ENCODE data around the gene CDC42BPA. TPM values are rescaled to one million over a fixed set of nuclear protein-coding genes. Genes with fewer than 3 reads are reported as not detected.

The CDC42BPA gene
- total and polyA plus RNA-seq, 2 of the 8 experiments (the other 6 are each of a cell fraction or from before 2014, with no cell fraction given) = 7.1 to 28.5 TPM

DNA sequence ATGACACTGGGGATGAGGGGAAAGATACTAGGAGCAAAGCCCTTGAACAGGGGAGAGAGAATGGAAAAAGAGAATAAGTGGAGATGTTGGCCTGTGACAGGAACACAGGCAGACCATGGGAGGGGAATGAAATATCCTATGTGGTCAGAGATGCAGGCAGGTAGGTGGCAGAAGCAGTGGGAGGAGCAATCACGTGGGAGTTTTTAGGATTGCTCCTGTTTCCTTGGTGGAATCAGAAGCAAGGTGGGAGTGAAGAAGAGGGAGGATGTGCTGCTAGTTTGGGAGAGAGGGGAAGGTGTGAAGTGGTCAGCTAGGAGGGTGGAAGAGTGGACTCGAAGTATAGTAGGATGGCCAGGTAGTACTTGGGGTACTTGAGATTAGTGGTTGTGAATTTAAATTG is 46.4 kb upstream of the CDC42BPA start:
- 83% methylated on average over 2 of the region's 2 CpGs; no CpG with 5 or more reads in 1 of the 2 experiments for WGBS, 2 experiments (ENCODE audit: extremely low coverage in 1 of 2, insufficient coverage in 1 of 2, insufficient read length in 1 of 2, insufficient replicate concordance in 2 of 2, low coverage in 1 of 2, low lambda C conversion rate in 2 of 2, missing lambda C conversion rate in 1 of 2)
- Histone ChIP-seq H3K56ac (replicated peaks; ENCODE audit: insufficient read length, low read depth, low read length) (no peak overlapping the region), H3K9me3 (ENCODE audit: insufficient read depth in 2 of 2, low read depth in 1 of 2, low read length in 1 of 2) (peaks cover 0 to 2% of the 10 kb centered on the region in 2 experiments; a peak in 2 of 4 replicates), H3K23me2 (ENCODE audit: low read depth, low read length) (no peaks in the 10 kb centered on the region), H2AFZ (ENCODE audit: low read length) (no peak overlapping the region), H2BK120ac (replicated peaks; ENCODE audit: low read depth, low read length) (no peak overlapping the region), H2BK20ac (ENCODE audit: low read length) (peak overlapping the region; percentile 15; the same call in 1 of the 2 replicates), H3K4me3 (ENCODE audit: extremely low read depth in 1 of 4, insufficient read depth in 2 of 4, low read depth in 3 of 4, low read length in 4 of 4) (no peak overlapping the region), H3K23ac (ENCODE audit: insufficient read length) (no peak overlapping the region), H3K27ac (ENCODE audit: low read depth, low read length) (no peak overlapping the region), H4K91ac (replicated peaks; ENCODE audit: insufficient read length, low read length) (no peak overlapping the region), H2BK12ac (ENCODE audit: low read depth, low read length) (no peak overlapping the region), H2AK5ac (ENCODE audit: low read depth, low read length) (no peak overlapping the region), H3K4ac (replicated peaks; ENCODE audit: insufficient read length, low read depth, low read length) (no peak overlapping the region), H3K18ac (ENCODE audit: extremely low read depth, low read length) (no peak overlapping the region), H4K5ac (ENCODE audit: insufficient read length, low read depth, low read length) (no peak overlapping the region), H2BK15ac (ENCODE audit: low read length) (0 out of 2 replicates have a peak overlapping the region, but pooled peaks have one; percentile 65), H3K79me2 (ENCODE audit: control insufficient read depth in 1 of 2, insufficient read depth in 2 of 2, low read length in 2 of 2) (no peaks in the 10 kb centered on the region), H3K4me1 (replicated peaks in 1 of 4; ENCODE audit: control insufficient read depth in 3 of 4, insufficient read depth in 4 of 4, low read length in 3 of 4) (peaks cover 0 to 5% (median 2%) of the 10 kb centered on the region in 4 experiments; a peak in 2 of 7 replicates), H3K79me1 (ENCODE audit: low read depth, low read length) (no peaks in the 10 kb centered on the region), H3K14ac (ENCODE audit: insufficient read length) (no peak overlapping the region), H3K4me2 (ENCODE audit: insufficient read depth in 1 of 2, low read depth in 2 of 2, low read length in 2 of 2) (no peak overlapping the region), H3K9ac (replicated peaks in 1 of 4; ENCODE audit: extremely low read depth in 1 of 4, low read depth in 3 of 4, low read length in 3 of 4) (no peak overlapping the region), H2BK5ac (ENCODE audit: low read depth, low read length) (no peak overlapping the region), H3K36me3 (ENCODE audit: control insufficient read depth in 2 of 4, insufficient read depth in 4 of 4, low read length in 3 of 4) (no peaks in the 10 kb centered on the region), H4K20me1 (replicated peaks in 1 of 2; ENCODE audit: control insufficient read depth in 1 of 2, insufficient read depth in 2 of 2, low read length in 2 of 2) (no peaks in the 10 kb centered on the region), H4K8ac (ENCODE audit: extremely low read depth, insufficient read depth, low read length) (no peak overlapping the region), H3K27me3 (replicated peaks in 1 of 4; ENCODE audit: control insufficient read depth in 3 of 4, extremely low read depth in 1 of 4, insufficient read depth in 3 of 4, low read length in 3 of 4) (no peaks in the 10 kb centered on the region)
- POLR2A ChIA-PET (ENCODE audit: partially characterized antibody) = no interaction called here
- DNase-seq (ENCODE audit: low read depth in 1 of 2, low spot score in 2 of 2) (no peak), FAIRE-seq (no peak)
- TF ChIP-seq, protein P1, sequence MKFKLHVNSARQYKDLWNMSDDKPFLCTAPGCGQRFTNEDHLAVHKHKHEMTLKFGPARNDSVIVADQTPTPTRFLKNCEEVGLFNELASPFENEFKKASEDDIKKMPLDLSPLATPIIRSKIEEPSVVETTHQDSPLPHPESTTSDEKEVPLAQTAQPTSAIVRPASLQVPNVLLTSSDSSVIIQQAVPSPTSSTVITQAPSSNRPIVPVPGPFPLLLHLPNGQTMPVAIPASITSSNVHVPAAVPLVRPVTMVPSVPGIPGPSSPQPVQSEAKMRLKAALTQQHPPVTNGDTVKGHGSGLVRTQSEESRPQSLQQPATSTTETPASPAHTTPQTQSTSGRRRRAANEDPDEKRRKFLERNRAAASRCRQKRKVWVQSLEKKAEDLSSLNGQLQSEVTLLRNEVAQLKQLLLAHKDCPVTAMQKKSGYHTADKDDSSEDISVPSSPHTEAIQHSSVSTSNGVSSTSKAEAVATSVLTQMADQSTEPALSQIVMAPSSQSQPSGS (IDR thresholded peaks at IDR 0.05; ENCODE audit: low read length) = no peak
- TF ChIP-seq EP300 (IDR thresholded peaks at IDR 0.05; ENCODE audit: borderline replicate concordance in 1 of 2, low read depth in 2 of 2, low read length in 2 of 2) (no peak), ZNF274 (IDR thresholded peaks at IDR 0.05; ENCODE audit: borderline replicate concordance, extremely low read depth, low read length) (no peak), KDM4A (IDR thresholded peaks at IDR 0.05; ENCODE audit: low read depth, low read length, severe bottlenecking) (no peak), SIRT6 (IDR thresholded peaks at IDR 0.05; ENCODE audit: low read length) (no peak), SP4 (IDR thresholded peaks at IDR 0.05; ENCODE audit: low read length) (no peak), TBP (IDR thresholded peaks at IDR 0.05; ENCODE audit: low read depth, low read length) (no peak), POLR2A (IDR thresholded peaks at IDR 0.05; ENCODE audit: control extremely low read depth in 1 of 2, low read depth in 2 of 2, low read length in 2 of 2) (no peak), SRF (IDR thresholded peaks at IDR 0.05; ENCODE audit: low read depth, low read length) (no peak), JUND (IDR thresholded peaks at IDR 0.05; ENCODE audit: low read length) (no peak), RFX5 (IDR thresholded peaks at IDR 0.05; ENCODE audit: borderline replicate concordance, low read depth, low read length) (no peak)
- TF ChIP-seq, protein P2, sequence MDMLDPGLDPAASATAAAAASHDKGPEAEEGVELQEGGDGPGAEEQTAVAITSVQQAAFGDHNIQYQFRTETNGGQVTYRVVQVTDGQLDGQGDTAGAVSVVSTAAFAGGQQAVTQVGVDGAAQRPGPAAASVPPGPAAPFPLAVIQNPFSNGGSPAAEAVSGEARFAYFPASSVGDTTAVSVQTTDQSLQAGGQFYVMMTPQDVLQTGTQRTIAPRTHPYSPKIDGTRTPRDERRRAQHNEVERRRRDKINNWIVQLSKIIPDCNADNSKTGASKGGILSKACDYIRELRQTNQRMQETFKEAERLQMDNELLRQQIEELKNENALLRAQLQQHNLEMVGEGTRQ (IDR thresholded peaks at IDR 0.05; ENCODE audit: low read length) = no peak
- CTCF ChIA-PET (ENCODE audit: partially characterized antibody) = no interaction called here

Measured in H1 (cell line).